HG03442 (cell line): ENCODE data around the gene SEMA5B.

Experiments used
- ATAC-seq: cut with Tn5 transposase; IDR thresholded peaks from one replicate; pipeline ENCODE4 v1.9.1; 2021; ENCODE audit warnings: mild to moderate bottlenecking, moderate library complexity; ENCODE audit not compliant: unreplicated experiment

The SEMA5B gene

GRCh38 chr3:123027292-123028232, at the start of gene SEMA5B:
SEMA5B (minus strand) TSS chr3:123027763; CDS start chr3:122961263, 66,500 bp downstream.
- ATAC-seq = no peak

- no peak for ATAC-seq
Observed at GRCh38 chr3:123076496-123077418, 49.2 kb upstream of the SEMA5B start.

GRCh38 chr3:123076112-123076495, 48.5 kb upstream of the SEMA5B start:
- no peak for ATAC-seq

GRCh38 chr3:123075359-123075758, 47.8 kb upstream of the SEMA5B start:
- ATAC-seq = no peak

- no peak for ATAC-seq
Observed at GRCh38 chr3:123072564-123072963, 45.0 kb upstream of the SEMA5B start.

- ATAC-seq = no peak
Observed at GRCh38 chr3:123072152-123072551, 44.6 kb upstream of the SEMA5B start.

GRCh38 chr3:123071581-123071980, 44.0 kb upstream of the SEMA5B start:
- no peak for ATAC-seq

- no peak for ATAC-seq
Observed at GRCh38 chr3:123071146-123071545, 43.6 kb upstream of the SEMA5B start.

GRCh38 chr3:123070510-123070909, 42.9 kb upstream of the SEMA5B start:
- ATAC-seq = no peak

- ATAC-seq = no peak
Observed at GRCh38 chr3:123068601-123069381, 41.2 kb upstream of the SEMA5B start.

GRCh38 chr3:123067689-123068600, 40.4 kb upstream of the SEMA5B start:
- ATAC-seq = peak; percentile 26

- peak; percentile 82 for ATAC-seq
Observed at GRCh38 chr3:123066896-123067688, 39.5 kb upstream of the SEMA5B start, which contains the start of gene PDIA5. PDIA5 (plus strand) TSS chr3:123067025; CDS start chr3:123067165, 140 bp downstream.

- no peak for ATAC-seq
Observed at GRCh38 chr3:123066599-123066895, 39.0 kb upstream of the SEMA5B start.

- no peak for ATAC-seq
Observed at GRCh38 chr3:123064914-123065313, 37.4 kb upstream of the SEMA5B start.

GRCh38 chr3:123064506-123064905, 36.9 kb upstream of the SEMA5B start:
- no peak for ATAC-seq

GRCh38 chr3:123063034-123063433, 35.5 kb upstream of the SEMA5B start:
- no peak for ATAC-seq

GRCh38 chr3:123061856-123062255, 34.3 kb upstream of the SEMA5B start:
- no peak for ATAC-seq

GRCh38 chr3:123060054-123060453, 32.5 kb upstream of the SEMA5B start:
- ATAC-seq = no peak

- ATAC-seq = no peak
Observed at GRCh38 chr3:123058505-123058904, 30.9 kb upstream of the SEMA5B start.
